Endothelial cell of umbilical vein (primary cell): ENCODE data around the gene RAB11FIP3. TPM values are rescaled to one million over a fixed set of nuclear protein-coding genes. Genes with fewer than 3 reads are reported as not detected.

ENCODE experiments used
- BruUV-seq: library from RNA; stranded (reverse); fragments of 400-500 nt; replicated peaks from 2 replicates; lab custom pipeline; 2021; lab: Mats Ljungman, UMichigan
- CTCF ChIA-PET: fragments of 300-600, 350-600 bp; sonication (Branson Sonifier 250); formaldehyde crosslinking; loops from one replicate; lab custom pipeline; 2021; ENCODE audit warnings: antibody characterized with exemption, inconsistent platforms; lab: Charles Lee
- POLR2A ChIA-PET: fragments of 300-600, 350-600 bp; sonication (Branson Sonifier 250); formaldehyde crosslinking; loops from one replicate; lab custom pipeline; 2021; ENCODE audit warnings: antibody characterized with exemption, inconsistent platforms; lab: Charles Lee
- DNase-seq: peaks from one replicate; pipeline ENCODE4 v3.0.0-alpha.2; 2011; ENCODE audit warnings: low read depth, low spot score
- FAIRE-seq: peaks from 2 replicates; lab custom pipeline; 2011; peaks lifted over from hg19 to GRCh38; lab: Jason Lieb, UNC
- H2AFZ ChIP-seq: 2 replicates; pipeline ENCODE4 v1.6.0; 2012; ENCODE audit warnings: low read depth, low read length, control low read depth, inconsistent platforms
- H3K27ac ChIP-seq: 2 replicates; pipeline ENCODE4 v1.5.1; 2011; ENCODE audit warnings: low read depth, mild to moderate bottlenecking, control low read depth, low read length, moderate library complexity; ENCODE audit not compliant: insufficient read depth
- H3K27me3 ChIP-seq, 2 experiments: 2 replicates each; pipeline versions ENCODE4 v1.6.0 to v1.6.1; 2011; ENCODE audit warnings: low read length in 2 of 2, mixed read lengths in 1 of 2; ENCODE audit not compliant: control insufficient read depth in 2 of 2, insufficient read depth in 2 of 2
- H3K36me3 ChIP-seq, 2 experiments: 2 replicates in 1 of 2; 3 replicates in 1 of 2; pipeline ENCODE4 v1.5.1; 2011; ENCODE audit warnings: low read length in 2 of 2, mild to moderate bottlenecking in 1 of 2, moderate library complexity in 1 of 2; ENCODE audit not compliant: control insufficient read depth in 2 of 2, insufficient read depth in 2 of 2; ENCODE audit errors: extremely low read depth in 1 of 2
- H3K4me1 ChIP-seq: 3 replicates; pipeline ENCODE4 v1.5.1; 2011; ENCODE audit warnings: mild to moderate bottlenecking, low read length; ENCODE audit not compliant: control insufficient read depth, insufficient read depth; ENCODE audit errors: extremely low read depth
- H3K4me2 ChIP-seq: 2 replicates; pipeline ENCODE4 v1.6.1; 2011; ENCODE audit warnings: low read length, control low read depth, mixed read lengths; ENCODE audit not compliant: insufficient read depth
- H3K4me3 ChIP-seq, 3 experiments: fragments of 200-600 bp in 1 of 3; sonication (generic), shearing (Covaris generic) in 1 of 3; replicated peaks in 1 of 3; 2 replicates each; pipeline ENCODE4 v1.5.1; 2011 to 2016; ENCODE audit warnings: control low read depth in 3 of 3, low read length in 3 of 3, mild to moderate bottlenecking in 2 of 3, inconsistent platforms in 1 of 3, low read depth in 1 of 3, moderate library complexity in 1 of 3; ENCODE audit not compliant: insufficient read depth in 1 of 3
- H3K79me2 ChIP-seq: 2 replicates; pipeline ENCODE4 v1.6.0; 2012; ENCODE audit warnings: low read length, inconsistent platforms; ENCODE audit not compliant: control insufficient read depth, insufficient read depth
- H3K9ac ChIP-seq: replicated peaks from 2 replicates; pipeline ENCODE3; 2011; ENCODE audit warnings: low read length, control low read depth; ENCODE audit not compliant: insufficient read depth; ENCODE audit errors: extremely low read depth
- H3K9me1 ChIP-seq: replicated peaks from 3 replicates; pipeline ENCODE4 v1.6.0; 2011; ENCODE audit warnings: mild to moderate bottlenecking, low read length; ENCODE audit not compliant: control insufficient read depth, insufficient read depth; ENCODE audit errors: extremely low read depth
- H3K9me3 ChIP-seq: replicated peaks from 2 replicates; pipeline ENCODE4 v1.5.1; 2012; ENCODE audit warnings: low read length, inconsistent platforms; ENCODE audit not compliant: control insufficient read depth, insufficient read depth
- H4K20me1 ChIP-seq: replicated peaks from 2 replicates; pipeline ENCODE3; 2011; ENCODE audit warnings: mild to moderate bottlenecking, low read length; ENCODE audit not compliant: control insufficient read depth, insufficient read depth; ENCODE audit errors: extremely low read depth
- CTCF ChIP-seq, 2 donors: IDR thresholded peaks; 1 replicate in 1 of 2; 2 replicates in 1 of 2; pipeline ENCODE4 v1.5.1; 2011; ENCODE audit warnings: low read length in 2 of 2, mild to moderate bottlenecking in 2 of 2, moderate library complexity in 2 of 2, control low read depth in 1 of 2, inconsistent platforms in 1 of 2, low read depth in 1 of 2; ENCODE audit not compliant: insufficient read depth in 1 of 2; ENCODE audit errors: extremely low read depth in 1 of 2
- EZH2 ChIP-seq: IDR thresholded peaks from 2 replicates; pipeline ENCODE4 v1.6.1; 2012; ENCODE audit warnings: borderline replicate concordance, low read depth, mild to moderate bottlenecking, moderate library complexity, low read length, inconsistent platforms; ENCODE audit not compliant: severe bottlenecking
- FOS ChIP-seq: IDR thresholded peaks from 2 replicates; pipeline ENCODE4 v1.6.1; 2011; ENCODE audit warnings: mild to moderate bottlenecking, low read length, moderate library complexity, borderline replicate concordance; ENCODE audit not compliant: insufficient read depth
- JUN ChIP-seq: IDR thresholded peaks from 2 replicates; pipeline ENCODE4 v1.6.1; 2011; ENCODE audit warnings: borderline replicate concordance, low read depth; ENCODE audit not compliant: insufficient read length, insufficient read depth
- MYC ChIP-seq: IDR thresholded peaks from one replicate; pipeline ENCODE4 v1.6.1; 2011; ENCODE audit warnings: mild to moderate bottlenecking, low read depth, low read length
- POLR2A ChIP-seq: IDR thresholded peaks from 2 replicates; pipeline ENCODE4 v1.6.1; 2012; ENCODE audit warnings: low read depth, mild to moderate bottlenecking, control low read depth, low read length
- POLR2AphosphoS5 ChIP-seq: IDR thresholded peaks from 2 replicates; pipeline ENCODE4 v1.6.1; 2012; ENCODE audit warnings: low read depth, mild to moderate bottlenecking, control low read depth, low read length, moderate library complexity; ENCODE audit not compliant: insufficient read depth
- dilution Hi-C: fragments of 300-500 bp; cut with MboI; formaldehyde crosslinking; loops from one replicate; pipeline ENCODE4 v1.15.0; 2019; ENCODE audit warnings: low sequenced_read_pairs; ENCODE audit not compliant: extremely low pct_ligation_motif_present
- intact Hi-C: fragments of 100-400 bp; cut with micrococcal nuclease; formaldehyde crosslinking; loops from one replicate; pipeline ENCODE4 v1.10.0; 2022
- polyA plus RNA-seq, 4 experiments: library from polyadenylated mRNA; depleted of rRNA in 3 of 4; stranded (reverse) in 3 of 4; unstranded in 1 of 4; fragments of >200 nt; gene quantifications; 2 replicates each; pipeline versions ENCODE4 v1.2.1 to v1.2.3, GENCODE V29; 2011 to 2012; ENCODE audit warnings: missing spikeins in 1 of 4
- total RNA-seq: library from RNA; stranded (reverse); gene quantifications from 2 replicates; pipeline ENCODE4 v1.2.3, GENCODE V29; 2021

The RAB11FIP3 gene
- total and polyA plus RNA-seq, 2 donors (not counting 3 experiments of a cell fraction or from before 2014, with no cell fraction given): 20.5 to 75.9 TPM

GRCh38 chr16:524274-525040 lies 99.0 kb downstream of the RAB11FIP3 start:
- intact Hi-C loops: loop anchor here (5.0 kb wide), 1 partner anchor 43 kb away; the partner anchor contains the start of genes NHLRC4 and PIGQ
- TF ChIP-seq JUN: no peak
- TF ChIP-seq MYC: no peak
- TF ChIP-seq CTCF (IDR thresholded peaks at IDR 0.05; ENCODE audit: extremely low read depth in 1 of 2, insufficient read depth in 1 of 2, low read depth in 1 of 2, low read length in 2 of 2): no peak
- TF ChIP-seq FOS: no peak
- TF ChIP-seq POLR2AphosphoS5: no peak
- peak; percentile 25 for TF ChIP-seq POLR2A
- TF ChIP-seq EZH2: no peak
- H3K4me3 ChIP-seq: no peak overlapping the region
- no TSS peak for BruUV-seq
- no peak overlapping the region for H3K9ac ChIP-seq
- no peak overlapping the region for H3K27ac ChIP-seq
- H2AFZ ChIP-seq: no peak overlapping the region
- no peaks in the 10 kb centered on the region for H3K9me1 ChIP-seq
- DNase-seq (no peak), FAIRE-seq (no peak)
- dilution Hi-C loops: no loop called here
- H4K20me1 ChIP-seq: no peaks in the 10 kb centered on the region
- H3K4me2 ChIP-seq: no peak overlapping the region
- H3K9me3 ChIP-seq: no peaks in the 10 kb centered on the region
- H3K79me2 ChIP-seq: peaks cover 27% of the 10 kb centered on the region
- CTCF ChIA-PET: no interaction called here
- H3K4me1 ChIP-seq: peaks cover 29% of the 10 kb centered on the region
- POLR2A ChIA-PET: no interaction called here
- H3K27me3 ChIP-seq: no peaks in the 10 kb centered on the region
- H3K36me3 ChIP-seq: peaks cover 0 to 10% of the 10 kb centered on the region in 2 experiments
